Pons (tissue), 1 donor: ENCODE measurements around the gene SLC17A4.

ENCODE experiments used
- DNase-seq: peaks from one replicate; pipeline ENCODE4 v3.0.0-alpha.2; 2016; ENCODE audit warnings: low spot score

Gene SLC17A4

GRCh38 chr6:25750906-25751305 is 3.6 kb upstream of the SLC17A4 start:
- DNase-seq, result no peak

DNA sequence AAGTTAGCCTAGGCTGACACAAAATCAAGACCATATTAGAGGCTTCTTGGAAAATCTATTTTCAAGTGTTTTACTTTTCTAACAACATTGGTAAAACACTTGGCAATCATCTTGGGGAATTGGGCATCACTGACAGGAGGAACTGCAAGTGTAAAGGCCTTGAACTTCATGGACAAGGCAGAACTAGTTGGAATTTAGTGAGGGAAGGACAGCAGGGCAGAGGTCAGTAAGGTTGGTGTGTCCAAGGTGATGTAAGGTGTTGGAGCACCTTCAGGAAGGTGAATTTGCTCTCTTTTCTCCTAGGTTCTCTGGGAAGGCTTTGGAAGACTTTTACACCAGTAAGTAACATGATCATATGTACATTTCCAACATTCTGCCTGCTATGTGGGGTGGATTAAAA is 1.5 kb upstream of the SLC17A4 start:
- no peak for DNase-seq

- DNase-seq, result no peak
Observed at GRCh38 chr6:25755483-25755882, 941 bp downstream of the SLC17A4 start.

GRCh38 chr6:25756382-25757363 is 2.1 kb downstream of the SLC17A4 start:
- no peak for DNase-seq

DNA sequence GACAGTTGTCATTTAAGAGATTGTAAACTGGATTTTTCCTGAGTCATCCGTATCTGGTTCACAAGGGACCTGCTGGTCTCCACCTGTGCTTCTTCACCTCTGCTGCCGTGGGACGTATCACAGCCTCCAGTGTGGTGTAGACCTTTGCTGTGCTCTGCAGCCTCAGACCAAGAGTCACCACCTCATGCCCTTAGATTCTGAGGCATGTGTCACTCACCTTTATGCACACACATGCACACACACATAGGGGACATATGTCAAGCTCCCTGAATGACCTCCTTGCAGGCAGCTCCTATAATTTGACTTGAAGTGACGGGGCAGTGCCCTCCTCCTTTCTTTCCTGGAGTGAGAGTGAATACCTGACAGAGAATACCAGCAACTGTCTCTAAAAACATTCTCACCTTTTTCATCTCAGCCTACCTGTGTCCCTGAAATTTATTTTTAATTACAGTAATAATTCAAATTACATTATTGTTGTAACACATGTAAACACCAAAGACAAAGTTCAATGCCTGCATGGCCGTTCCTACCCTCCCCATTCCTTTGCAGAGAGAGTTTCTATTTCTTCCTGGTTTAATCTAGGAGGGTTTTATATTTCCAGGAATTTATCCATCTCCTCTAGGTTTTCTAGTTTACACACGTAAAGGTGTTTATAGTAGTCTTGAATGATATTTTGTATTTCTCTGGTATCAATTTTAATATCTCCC is 3.5 kb downstream of the SLC17A4 start:
- DNase-seq, result no peak

DNA sequence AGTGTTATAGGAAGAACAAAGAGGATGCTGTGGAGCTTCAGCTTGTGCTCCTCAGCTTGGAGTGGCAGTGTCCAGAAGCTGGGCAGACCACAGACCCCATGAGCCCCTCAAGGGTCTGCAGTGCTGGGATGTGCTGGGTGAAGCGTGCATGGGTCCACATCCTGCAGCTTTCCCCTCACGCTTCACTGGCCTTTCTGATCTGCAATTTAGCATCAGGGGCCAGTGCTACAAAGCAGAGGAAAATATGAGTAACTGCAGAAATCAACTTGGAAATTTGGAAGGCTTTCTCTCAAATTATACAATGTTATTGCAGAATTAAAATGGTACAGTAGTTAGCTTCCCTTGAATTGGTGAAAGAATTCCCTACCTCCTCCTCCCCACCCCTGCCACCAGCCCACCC is 10.1 kb downstream of the SLC17A4 start:
- DNase-seq, result no peak

DNA sequence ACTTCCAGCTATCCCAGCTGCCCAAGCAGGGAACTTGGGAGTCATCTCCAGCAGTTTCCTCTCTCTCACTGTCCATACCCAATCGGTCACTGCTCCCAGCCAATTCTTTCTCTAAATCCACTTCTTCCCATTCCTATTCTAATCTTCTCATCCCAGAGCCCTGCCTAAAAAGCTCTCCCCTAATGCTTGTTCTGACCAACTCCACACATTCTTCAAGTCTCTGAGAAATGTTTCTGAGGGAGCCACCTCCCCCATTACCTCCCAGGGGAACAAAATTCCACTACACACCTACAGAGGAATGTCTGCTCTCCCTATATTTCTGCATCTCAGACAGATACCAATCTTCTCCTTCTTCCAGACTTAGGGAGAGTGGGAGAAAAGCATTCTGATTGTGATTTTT is 14.0 kb downstream of the SLC17A4 start:
- no peak for DNase-seq

DNA sequence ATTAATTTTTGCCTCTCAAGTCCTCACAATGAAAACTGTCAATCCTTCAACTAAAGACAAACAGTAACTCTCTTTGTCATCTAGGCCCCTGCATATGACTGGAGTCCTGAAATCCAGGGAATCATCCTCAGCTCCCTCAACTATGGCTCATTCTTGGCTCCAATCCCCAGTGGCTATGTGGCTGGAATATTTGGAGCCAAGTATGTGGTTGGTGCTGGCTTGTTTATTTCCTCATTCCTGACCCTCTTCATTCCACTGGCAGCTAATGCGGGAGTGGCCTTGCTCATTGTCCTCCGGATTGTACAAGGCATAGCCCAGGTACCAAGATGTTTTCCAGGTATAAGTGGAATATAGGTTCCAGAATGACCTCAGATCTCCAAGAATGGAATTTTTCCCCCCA is 15.4 kb downstream of the SLC17A4 start:
- no peak for DNase-seq

DNA sequence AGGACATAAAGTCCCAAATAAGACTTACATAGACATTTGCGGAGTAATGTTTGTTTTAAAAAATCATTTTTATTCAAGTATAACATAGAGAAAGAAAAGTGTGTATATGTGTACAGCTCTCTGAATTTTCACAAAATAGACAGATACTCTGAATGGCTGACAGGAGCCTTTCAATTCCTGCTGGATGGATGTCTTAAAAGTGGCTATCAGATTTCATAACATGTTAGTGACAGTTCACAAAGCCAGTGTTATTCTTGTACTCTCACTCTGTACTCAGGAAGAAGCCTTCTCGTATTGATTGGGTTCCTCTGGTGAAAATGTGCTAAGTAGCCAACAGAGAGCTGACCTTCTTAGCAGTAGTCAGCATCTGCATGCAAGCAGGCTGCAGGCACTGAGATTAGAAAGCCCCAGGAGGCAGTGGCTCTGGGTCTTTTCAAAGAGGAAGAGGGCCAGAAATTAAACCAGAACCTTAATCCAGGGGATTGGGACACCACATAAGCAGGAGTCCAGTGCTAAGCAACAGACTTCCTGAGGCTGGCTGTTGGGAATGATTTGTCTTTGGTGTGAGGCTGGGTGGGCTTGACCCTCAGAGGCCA is 19.7 kb downstream of the SLC17A4 start:
- DNase-seq, result no peak

DNA sequence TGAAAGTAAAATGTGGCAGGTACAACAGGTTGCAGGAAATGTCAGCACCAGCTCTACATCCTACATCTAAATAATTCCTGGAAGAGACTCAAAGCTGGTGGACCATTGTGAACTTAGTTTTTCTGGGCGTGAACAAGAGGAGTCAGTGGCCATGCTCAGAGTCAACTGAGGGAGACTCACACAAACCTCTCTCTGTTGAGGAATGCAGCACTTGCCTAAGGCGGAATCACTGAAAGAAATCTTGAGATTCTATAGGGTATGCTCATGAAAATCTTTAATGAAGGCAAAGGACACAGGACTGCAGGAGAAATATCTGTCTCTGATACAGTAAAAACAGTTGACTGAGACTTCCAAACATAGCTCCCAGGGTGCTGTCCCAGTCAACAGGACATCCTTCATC is 22.5 kb downstream of the SLC17A4 start:
- no peak for DNase-seq

GRCh38 chr6:25777856-25778649 is 23.5 kb downstream of the SLC17A4 start:
- no peak for DNase-seq

DNA sequence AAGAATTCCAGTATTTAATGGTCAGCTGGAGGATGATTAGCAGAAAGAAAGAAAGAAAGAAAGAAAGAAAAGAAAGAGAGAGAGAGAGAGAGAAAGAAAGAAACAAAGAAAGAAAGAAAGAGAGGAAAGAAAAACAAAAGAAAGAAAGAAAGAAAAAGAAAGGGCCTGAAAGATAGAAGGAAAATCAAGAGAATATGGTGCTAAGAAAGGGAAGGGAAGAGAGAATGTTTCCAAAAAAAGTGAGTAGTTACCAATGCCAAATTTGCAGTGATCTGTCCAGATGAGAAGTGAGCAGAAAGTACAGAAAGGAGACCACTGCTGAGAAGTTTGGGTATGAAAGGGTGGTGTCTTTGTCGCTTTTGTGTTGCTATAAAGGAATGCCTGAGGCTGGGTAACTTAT is 26.6 kb downstream of the SLC17A4 start:
- no peak for DNase-seq

- no peak for DNase-seq
Observed at GRCh38 chr6:25787428-25787827, 32.9 kb downstream of the SLC17A4 start.

GRCh38 chr6:25788305-25788922 is 33.9 kb downstream of the SLC17A4 start:
- peak; percentile 16 for DNase-seq

GRCh38 chr6:25789475-25789874 is 34.9 kb downstream of the SLC17A4 start:
- DNase-seq, result no peak

- DNase-seq, result no peak
Observed at GRCh38 chr6:25792016-25792415, 37.5 kb downstream of the SLC17A4 start.

DNA sequence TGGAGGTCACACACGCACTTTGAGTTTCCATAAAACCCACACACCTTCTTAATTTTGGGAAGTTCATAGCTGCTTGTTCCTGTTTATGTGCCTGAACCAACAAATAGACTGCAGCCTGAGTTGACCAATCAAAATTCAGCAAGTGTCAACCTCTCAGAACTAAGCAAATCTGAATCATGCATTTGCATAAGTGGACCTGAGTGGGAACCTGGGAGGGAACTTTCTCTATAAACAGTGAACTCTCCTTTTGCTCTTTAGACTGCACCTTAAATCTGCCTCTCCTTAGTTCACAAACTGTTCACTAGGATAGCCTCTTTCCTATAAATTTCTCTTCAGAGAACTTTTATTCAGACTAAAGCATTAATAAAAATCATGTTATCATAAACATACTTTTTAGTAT is 39.4 kb downstream of the SLC17A4 start:
- no peak for DNase-seq

- no peak for DNase-seq
Observed at GRCh38 chr6:25794784-25795183, 40.2 kb downstream of the SLC17A4 start.

GRCh38 chr6:25801436-25801835 is 46.9 kb downstream of the SLC17A4 start:
- DNase-seq, result no peak

GRCh38 chr6:25804804-25805203 is 50.3 kb downstream of the SLC17A4 start:
- no peak for DNase-seq

DNA sequence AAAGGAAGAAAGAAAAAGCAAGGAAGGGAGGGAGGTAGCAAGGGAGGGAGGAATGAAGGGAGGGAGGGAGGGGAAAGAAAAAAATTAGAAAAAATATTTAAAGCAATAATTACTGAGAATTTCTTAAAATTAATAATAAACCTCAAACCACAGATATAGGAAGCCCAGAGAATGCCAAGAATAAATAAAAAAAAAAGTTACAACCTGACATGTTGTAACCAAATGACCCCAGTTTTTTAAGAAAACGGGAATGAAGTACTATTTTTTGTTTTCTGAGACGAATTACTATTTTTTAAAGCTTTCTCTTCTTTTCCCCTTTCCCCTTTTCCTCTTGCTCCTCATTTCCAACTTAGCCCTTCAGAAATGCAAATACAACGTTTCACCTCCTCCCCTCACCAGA is 60.7 kb downstream of the SLC17A4 start:
- DNase-seq, result no peak

- DNase-seq, result no peak
Observed at GRCh38 chr6:25816252-25816651, 61.7 kb downstream of the SLC17A4 start.
